Measurements from ENCODE around the gene MAMSTR.

The MAMSTR gene

GRCh38 chr19:48750351-48750750, 30.8 kb upstream of the MAMSTR start:
- H3K36me3 ChIP-seq (ENCODE audit: low read depth) = peaks cover 40% of the 10 kb centered on the region
- no peaks in the 10 kb centered on the region for H3K9me3 ChIP-seq (ENCODE audit: severe bottlenecking)
- no peak for ATAC-seq (ENCODE audit: low read depth)
- H3K4me1 ChIP-seq (ENCODE audit: insufficient read depth, poor library complexity, severe bottlenecking) = peaks cover 4% of the 10 kb centered on the region
- no peak for TF ChIP-seq CTCF (IDR thresholded peaks at IDR 0.05; ENCODE audit: poor library complexity, severe bottlenecking)
- no peaks in the 10 kb centered on the region for H3K27me3 ChIP-seq (ENCODE audit: insufficient read depth, poor library complexity, severe bottlenecking)
- no peak for DNase-seq (ENCODE audit: low spot score)
- no peak overlapping the region for H3K27ac ChIP-seq (ENCODE audit: poor library complexity, severe bottlenecking)
- no peak overlapping the region for H3K4me3 ChIP-seq (ENCODE audit: severe bottlenecking)

- no peaks in the 10 kb centered on the region for H3K27me3 ChIP-seq (ENCODE audit: insufficient read depth, poor library complexity, severe bottlenecking)
- H3K27ac ChIP-seq (ENCODE audit: poor library complexity, severe bottlenecking) = no peak overlapping the region
- peaks cover 40% of the 10 kb centered on the region for H3K36me3 ChIP-seq (ENCODE audit: low read depth)
- ATAC-seq (ENCODE audit: low read depth) = no peak
- H3K4me3 ChIP-seq (ENCODE audit: severe bottlenecking) = no peak overlapping the region
- H3K4me1 ChIP-seq (ENCODE audit: insufficient read depth, poor library complexity, severe bottlenecking) = no peaks in the 10 kb centered on the region
- no peak for TF ChIP-seq CTCF (IDR thresholded peaks at IDR 0.05; ENCODE audit: poor library complexity, severe bottlenecking)
- no peak for DNase-seq (ENCODE audit: low spot score)
- H3K9me3 ChIP-seq (ENCODE audit: severe bottlenecking) = no peaks in the 10 kb centered on the region
Measured at GRCh38 chr19:48749571-48750198, 30.2 kb upstream of the MAMSTR start.

- no peaks in the 10 kb centered on the region for H3K9me3 ChIP-seq (ENCODE audit: severe bottlenecking)
- no peak within 1 kb of the TSS for H3K27ac ChIP-seq (ENCODE audit: poor library complexity, severe bottlenecking)
- H3K4me3 ChIP-seq (ENCODE audit: severe bottlenecking) = no peak within 1 kb of the TSS
- H3K27me3 ChIP-seq (ENCODE audit: insufficient read depth, poor library complexity, severe bottlenecking) = no peaks in the 10 kb centered on the region
- H3K4me1 ChIP-seq (ENCODE audit: insufficient read depth, poor library complexity, severe bottlenecking) = no peaks in the 10 kb centered on the region
- H3K36me3 ChIP-seq (ENCODE audit: low read depth) = peaks cover 40% of the 10 kb centered on the region
- no peak for ATAC-seq (ENCODE audit: low read depth)
- TF ChIP-seq CTCF (IDR thresholded peaks at IDR 0.05; ENCODE audit: poor library complexity, severe bottlenecking) = no peak
- no peak for DNase-seq (ENCODE audit: low spot score)
Measured at GRCh38 chr19:48746738-48747575, 27.4 kb upstream of the MAMSTR start, which contains the start of gene IZUMO1. Gene IZUMO1, minus strand, starts transcription at chr19:48746909. Its CDS starts 1,050 bp downstream, at chr19:48745859.

- Histone ChIP-seq H3K4me3 (ENCODE audit: severe bottlenecking) (no peak overlapping the region), H3K9me3 (ENCODE audit: severe bottlenecking) (no peaks in the 10 kb centered on the region), H3K27ac (ENCODE audit: poor library complexity, severe bottlenecking) (no peak overlapping the region), H3K4me1 (ENCODE audit: insufficient read depth, poor library complexity, severe bottlenecking) (peaks cover 7% of the 10 kb centered on the region), H3K36me3 (ENCODE audit: low read depth) (peaks cover 39% of the 10 kb centered on the region), H3K27me3 (ENCODE audit: insufficient read depth, poor library complexity, severe bottlenecking) (no peaks in the 10 kb centered on the region)
- no peak for DNase-seq (ENCODE audit: low spot score)
- no peak for ATAC-seq (ENCODE audit: low read depth)
- no peak for TF ChIP-seq CTCF (IDR thresholded peaks at IDR 0.05; ENCODE audit: poor library complexity, severe bottlenecking)
Measured at GRCh38 chr19:48746110-48746509, 26.6 kb upstream of the MAMSTR start.

All from RWPE2 (cell line).